Endothelial cell of umbilical vein (primary cell): Measurements from ENCODE around the gene ELMO1. TPM values are rescaled to one million over a fixed set of nuclear protein-coding genes. Genes with fewer than 3 reads are reported as not detected.

Experiments
- BruUV-seq: library from RNA; stranded (reverse); fragments of 400-500 nt; replicated peaks from 2 replicates; lab custom pipeline; 2021; lab: Mats Ljungman, UMichigan
- CTCF ChIA-PET: fragments of 300-600, 350-600 bp; sonication (Branson Sonifier 250); formaldehyde crosslinking; loops from one replicate; lab custom pipeline; 2021; ENCODE audit warnings: antibody characterized with exemption, inconsistent platforms; lab: Charles Lee
- POLR2A ChIA-PET: fragments of 300-600, 350-600 bp; sonication (Branson Sonifier 250); formaldehyde crosslinking; loops from one replicate; lab custom pipeline; 2021; ENCODE audit warnings: antibody characterized with exemption, inconsistent platforms; lab: Charles Lee
- DNase-seq: peaks from one replicate; pipeline ENCODE4 v3.0.0-alpha.2; 2011; ENCODE audit warnings: low read depth, low spot score
- FAIRE-seq: peaks from 2 replicates; lab custom pipeline; 2011; peaks lifted over from hg19 to GRCh38; lab: Jason Lieb, UNC
- H2AFZ ChIP-seq: 2 replicates; pipeline ENCODE4 v1.6.0; 2012; ENCODE audit warnings: low read depth, low read length, control low read depth, inconsistent platforms
- H3K27ac ChIP-seq: 2 replicates; pipeline ENCODE4 v1.5.1; 2011; ENCODE audit warnings: low read depth, mild to moderate bottlenecking, control low read depth, low read length, moderate library complexity; ENCODE audit not compliant: insufficient read depth
- H3K27me3 ChIP-seq, 2 experiments: 2 replicates each; pipeline versions ENCODE4 v1.6.0 to v1.6.1; 2011; ENCODE audit warnings: low read length in 2 of 2, mixed read lengths in 1 of 2; ENCODE audit not compliant: control insufficient read depth in 2 of 2, insufficient read depth in 2 of 2
- H3K36me3 ChIP-seq, 2 experiments: 2 replicates in 1 of 2; 3 replicates in 1 of 2; pipeline ENCODE4 v1.5.1; 2011; ENCODE audit warnings: low read length in 2 of 2, mild to moderate bottlenecking in 1 of 2, moderate library complexity in 1 of 2; ENCODE audit not compliant: control insufficient read depth in 2 of 2, insufficient read depth in 2 of 2; ENCODE audit errors: extremely low read depth in 1 of 2
- H3K4me1 ChIP-seq: 3 replicates; pipeline ENCODE4 v1.5.1; 2011; ENCODE audit warnings: mild to moderate bottlenecking, low read length; ENCODE audit not compliant: control insufficient read depth, insufficient read depth; ENCODE audit errors: extremely low read depth
- H3K4me2 ChIP-seq: 2 replicates; pipeline ENCODE4 v1.6.1; 2011; ENCODE audit warnings: low read length, control low read depth, mixed read lengths; ENCODE audit not compliant: insufficient read depth
- H3K4me3 ChIP-seq, 3 experiments: fragments of 200-600 bp in 1 of 3; sonication (generic), shearing (Covaris generic) in 1 of 3; replicated peaks in 1 of 3; 2 replicates each; pipeline ENCODE4 v1.5.1; 2011 to 2016; ENCODE audit warnings: control low read depth in 3 of 3, low read length in 3 of 3, mild to moderate bottlenecking in 2 of 3, inconsistent platforms in 1 of 3, low read depth in 1 of 3, moderate library complexity in 1 of 3; ENCODE audit not compliant: insufficient read depth in 1 of 3
- H3K79me2 ChIP-seq: 2 replicates; pipeline ENCODE4 v1.6.0; 2012; ENCODE audit warnings: low read length, inconsistent platforms; ENCODE audit not compliant: control insufficient read depth, insufficient read depth
- H3K9ac ChIP-seq: replicated peaks from 2 replicates; pipeline ENCODE3; 2011; ENCODE audit warnings: low read length, control low read depth; ENCODE audit not compliant: insufficient read depth; ENCODE audit errors: extremely low read depth
- H3K9me1 ChIP-seq: replicated peaks from 3 replicates; pipeline ENCODE4 v1.6.0; 2011; ENCODE audit warnings: mild to moderate bottlenecking, low read length; ENCODE audit not compliant: control insufficient read depth, insufficient read depth; ENCODE audit errors: extremely low read depth
- H3K9me3 ChIP-seq: replicated peaks from 2 replicates; pipeline ENCODE4 v1.5.1; 2012; ENCODE audit warnings: low read length, inconsistent platforms; ENCODE audit not compliant: control insufficient read depth, insufficient read depth
- H4K20me1 ChIP-seq: replicated peaks from 2 replicates; pipeline ENCODE3; 2011; ENCODE audit warnings: mild to moderate bottlenecking, low read length; ENCODE audit not compliant: control insufficient read depth, insufficient read depth; ENCODE audit errors: extremely low read depth
- CTCF ChIP-seq, 2 donors: IDR thresholded peaks; 1 replicate in 1 of 2; 2 replicates in 1 of 2; pipeline ENCODE4 v1.5.1; 2011; ENCODE audit warnings: low read length in 2 of 2, mild to moderate bottlenecking in 2 of 2, moderate library complexity in 2 of 2, control low read depth in 1 of 2, inconsistent platforms in 1 of 2, low read depth in 1 of 2; ENCODE audit not compliant: insufficient read depth in 1 of 2; ENCODE audit errors: extremely low read depth in 1 of 2
- EZH2 ChIP-seq: IDR thresholded peaks from 2 replicates; pipeline ENCODE4 v1.6.1; 2012; ENCODE audit warnings: borderline replicate concordance, low read depth, mild to moderate bottlenecking, moderate library complexity, low read length, inconsistent platforms; ENCODE audit not compliant: severe bottlenecking
- FOS ChIP-seq: IDR thresholded peaks from 2 replicates; pipeline ENCODE4 v1.6.1; 2011; ENCODE audit warnings: mild to moderate bottlenecking, low read length, moderate library complexity, borderline replicate concordance; ENCODE audit not compliant: insufficient read depth
- GATA2 ChIP-seq: IDR thresholded peaks from 2 replicates; pipeline ENCODE4 v1.7.0; 2011; ENCODE audit warnings: low read depth, mild to moderate bottlenecking, moderate library complexity, mixed read lengths, low read length; ENCODE audit not compliant: insufficient read length, insufficient read depth
- JUN ChIP-seq: IDR thresholded peaks from 2 replicates; pipeline ENCODE4 v1.6.1; 2011; ENCODE audit warnings: borderline replicate concordance, low read depth; ENCODE audit not compliant: insufficient read length, insufficient read depth
- MAX ChIP-seq: IDR thresholded peaks from 2 replicates; pipeline ENCODE4 v1.6.1; 2011; ENCODE audit not compliant: insufficient read depth, insufficient read length
- MYC ChIP-seq: IDR thresholded peaks from one replicate; pipeline ENCODE4 v1.6.1; 2011; ENCODE audit warnings: mild to moderate bottlenecking, low read depth, low read length
- POLR2A ChIP-seq: IDR thresholded peaks from 2 replicates; pipeline ENCODE4 v1.6.1; 2012; ENCODE audit warnings: low read depth, mild to moderate bottlenecking, control low read depth, low read length
- POLR2AphosphoS5 ChIP-seq: IDR thresholded peaks from 2 replicates; pipeline ENCODE4 v1.6.1; 2012; ENCODE audit warnings: low read depth, mild to moderate bottlenecking, control low read depth, low read length, moderate library complexity; ENCODE audit not compliant: insufficient read depth
- dilution Hi-C: fragments of 300-500 bp; cut with MboI; formaldehyde crosslinking; loops from one replicate; pipeline ENCODE4 v1.15.0; 2019; ENCODE audit warnings: low sequenced_read_pairs; ENCODE audit not compliant: extremely low pct_ligation_motif_present
- intact Hi-C: fragments of 100-400 bp; cut with micrococcal nuclease; formaldehyde crosslinking; loops from one replicate; pipeline ENCODE4 v1.10.0; 2022
- polyA plus RNA-seq, 4 experiments: library from polyadenylated mRNA; depleted of rRNA in 3 of 4; stranded (reverse) in 3 of 4; unstranded in 1 of 4; fragments of >200 nt; gene quantifications; 2 replicates each; pipeline versions ENCODE4 v1.2.1 to v1.2.3, GENCODE V29; 2011 to 2012; ENCODE audit warnings: missing spikeins in 1 of 4
- total RNA-seq: library from RNA; stranded (reverse); gene quantifications from 2 replicates; pipeline ENCODE4 v1.2.3, GENCODE V29; 2021

ELMO1 gene
- total and polyA plus RNA-seq, 2 donors (not counting 3 experiments of a cell fraction or from before 2014, with no cell fraction given): 17.0 to 30.6 TPM

DNA sequence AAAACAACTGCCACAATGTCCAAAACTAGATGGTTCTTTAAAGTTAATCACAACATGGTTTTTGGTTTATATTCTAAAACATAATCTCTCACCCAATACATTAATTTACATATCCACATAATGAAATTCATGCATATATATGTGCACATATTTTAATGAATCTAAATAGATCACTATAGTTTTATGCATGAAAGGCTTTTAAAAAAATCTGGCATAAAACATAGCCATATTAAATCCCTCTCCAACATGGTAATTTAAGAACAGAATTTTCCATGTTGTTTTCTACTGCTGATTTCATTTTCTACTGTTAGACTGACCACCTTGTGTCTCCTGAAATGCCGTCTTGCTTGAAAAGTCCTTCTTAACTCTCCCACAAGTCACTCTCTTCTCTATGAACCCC lies 528.2 kb downstream of the ELMO1 start:
- no peak overlapping the region for H2AFZ ChIP-seq
- no peaks in the 10 kb centered on the region for H3K36me3 ChIP-seq
- ChIA-PET POLR2A (no interaction called here), CTCF (no interaction called here)
- no peaks in the 10 kb centered on the region for H3K79me2 ChIP-seq
- no peak overlapping the region for H3K27ac ChIP-seq
- intact Hi-C loops (no loop called here), dilution Hi-C loops (no loop called here)
- BruUV-seq: no TSS peak
- TF ChIP-seq POLR2A (no peak), MAX (no peak), FOS (no peak), GATA2 (no peak), CTCF (IDR thresholded peaks at IDR 0.05; ENCODE audit: extremely low read depth in 1 of 2, insufficient read depth in 1 of 2, low read depth in 1 of 2, low read length in 2 of 2) (no peak), JUN (no peak), EZH2 (no peak), MYC (no peak), POLR2AphosphoS5 (no peak)
- H3K9me3 ChIP-seq: no peaks in the 10 kb centered on the region
- H3K9me1 ChIP-seq: no peaks in the 10 kb centered on the region
- H3K4me1 ChIP-seq: no peaks in the 10 kb centered on the region
- H4K20me1 ChIP-seq: no peaks in the 10 kb centered on the region
- H3K27me3 ChIP-seq: no peaks in the 10 kb centered on the region
- no peak overlapping the region for H3K4me3 ChIP-seq
- H3K9ac ChIP-seq: no peak overlapping the region
- no peak overlapping the region for H3K4me2 ChIP-seq
- FAIRE-seq (no peak), DNase-seq (no peak)
